ENCODE data around the gene USP4. TPM values are rescaled to one million over a fixed set of nuclear protein-coding genes. Genes with fewer than 3 reads are reported as not detected.

Gene USP4
- total RNA-seq, 2 experiments from 2014 or later: 89.6 to 90.0 TPM

- DNase-seq (no peak), ATAC-seq (ENCODE audit: low read depth) (no peak)
- Mint-ChIP-seq H3K27me3 (no peaks in the 10 kb centered on the region), H3K4me3 (no peak overlapping the region), H3K4me1 (no peaks in the 10 kb centered on the region), H3K36me3 (peaks cover 31% of the 10 kb centered on the region), H3K27ac (no peak overlapping the region), H3K9me3 (no peaks in the 10 kb centered on the region)
- POLR2A ChIA-PET: no interaction called here
Observed at GRCh38 chr3:49302613-49303012, 37.2 kb downstream of the USP4 start.

DNA sequence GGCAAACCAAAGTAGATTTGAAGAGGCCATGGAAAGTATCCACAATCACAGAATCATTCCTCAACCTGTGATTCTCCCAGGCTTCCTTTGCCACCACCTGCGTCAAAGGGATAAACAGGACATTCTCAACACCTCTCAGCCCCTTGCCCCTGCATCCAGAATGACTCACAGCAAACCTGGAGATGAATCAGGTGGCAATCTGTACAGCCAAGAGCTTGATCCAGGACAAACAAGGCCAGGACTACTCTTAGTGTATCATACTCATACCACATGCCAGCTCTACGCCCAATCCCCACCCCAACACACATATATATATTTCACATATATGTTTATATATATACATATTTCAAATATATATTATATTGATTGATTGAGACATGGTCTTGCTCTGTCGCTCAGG is 39.3 kb downstream of the USP4 start:
- Mint-ChIP-seq H3K4me1 (no peaks in the 10 kb centered on the region), H3K4me3 (no peak overlapping the region), H3K27me3 (no peaks in the 10 kb centered on the region), H3K27ac (peak overlapping the region; percentile 52), H3K9me3 (no peaks in the 10 kb centered on the region), H3K36me3 (peaks cover 38% of the 10 kb centered on the region)
- ATAC-seq (ENCODE audit: low read depth) (no peak), DNase-seq (no peak)
- POLR2A ChIA-PET: no interaction called here

DNA sequence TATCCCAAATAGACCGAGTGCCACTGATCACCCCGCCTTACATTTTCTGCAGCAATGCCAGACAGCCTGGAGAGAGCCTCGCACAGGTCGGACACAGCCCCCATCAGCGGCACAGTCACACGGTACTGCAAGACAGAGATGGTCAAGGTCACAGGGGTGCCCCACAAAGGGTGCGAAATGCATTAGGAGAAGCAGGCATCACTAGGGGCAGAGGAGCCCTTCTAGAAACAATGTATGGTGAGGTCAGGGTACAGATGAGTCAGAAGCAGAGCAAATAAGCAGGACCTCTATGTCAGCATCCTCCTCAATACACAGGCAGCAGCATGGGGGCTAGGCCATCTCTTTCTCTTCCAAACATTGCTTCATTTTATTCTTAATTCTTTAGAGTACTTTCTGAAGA is 41.3 kb downstream of the USP4 start:
- Mint-ChIP-seq H3K9me3 (no peaks in the 10 kb centered on the region), H3K4me3 (no peak overlapping the region), H3K27me3 (no peaks in the 10 kb centered on the region), H3K27ac (no peak overlapping the region), H3K4me1 (no peaks in the 10 kb centered on the region), H3K36me3 (peaks cover 43% of the 10 kb centered on the region)
- POLR2A ChIA-PET: interaction anchor here (0.7 kb wide), 1 partner anchor 111 kb away, joined by 3 read pairs; no protein-coding TSS in a partner anchor
- ATAC-seq (ENCODE audit: low read depth): no peak
- no peak for DNase-seq

GRCh38 chr3:49296781-49297411 is 43.0 kb downstream of the USP4 start:
- no peaks in the 10 kb centered on the region for H3K27me3 Mint-ChIP-seq
- POLR2A ChIA-PET: no interaction called here
- H3K4me3 Mint-ChIP-seq: no peak overlapping the region
- DNase-seq (no peak), ATAC-seq (ENCODE audit: low read depth) (no peak)
- H3K27ac Mint-ChIP-seq: no peak overlapping the region
- no peaks in the 10 kb centered on the region for H3K4me1 Mint-ChIP-seq
- peaks cover 45% of the 10 kb centered on the region for H3K36me3 Mint-ChIP-seq
- H3K9me3 Mint-ChIP-seq: no peaks in the 10 kb centered on the region

DNA sequence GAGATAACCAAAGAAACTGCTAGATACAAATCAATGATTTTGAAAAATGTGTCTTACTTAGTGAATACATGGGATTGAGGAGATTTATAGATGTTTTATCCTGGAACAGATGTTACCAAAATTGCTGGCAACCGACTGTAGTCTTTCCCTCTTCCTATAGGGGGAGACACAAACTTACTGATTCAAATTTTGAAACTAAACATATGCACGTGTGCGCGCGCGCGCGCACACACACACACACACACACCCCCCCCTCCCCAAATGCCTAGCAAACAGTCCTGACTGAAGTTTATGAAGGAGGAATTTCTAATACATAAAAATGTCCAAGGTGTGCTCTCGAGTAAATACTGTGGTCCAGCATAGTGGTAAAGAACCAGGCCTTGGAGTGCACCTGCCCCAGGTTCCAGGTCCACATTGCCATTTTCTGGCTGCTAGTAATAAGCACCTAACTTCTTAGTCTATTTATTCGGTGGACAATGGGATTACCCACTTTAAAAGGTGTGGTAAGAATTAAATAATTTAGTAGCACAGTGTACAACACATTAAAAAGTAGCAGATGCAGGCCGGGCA is 44.3 kb downstream of the USP4 start:
- no peaks in the 10 kb centered on the region for H3K4me1 Mint-ChIP-seq
- no peak overlapping the region for H3K27ac Mint-ChIP-seq
- DNase-seq (no peak), ATAC-seq (ENCODE audit: low read depth) (no peak)
- no peaks in the 10 kb centered on the region for H3K27me3 Mint-ChIP-seq
- H3K36me3 Mint-ChIP-seq: peaks cover 44% of the 10 kb centered on the region
- H3K4me3 Mint-ChIP-seq: no peak overlapping the region
- POLR2A ChIA-PET: interaction anchor here (0.6 kb wide), 1 partner anchor 288 kb away, joined by 4 read pairs; no protein-coding TSS in a partner anchor
- no peaks in the 10 kb centered on the region for H3K9me3 Mint-ChIP-seq

DNA sequence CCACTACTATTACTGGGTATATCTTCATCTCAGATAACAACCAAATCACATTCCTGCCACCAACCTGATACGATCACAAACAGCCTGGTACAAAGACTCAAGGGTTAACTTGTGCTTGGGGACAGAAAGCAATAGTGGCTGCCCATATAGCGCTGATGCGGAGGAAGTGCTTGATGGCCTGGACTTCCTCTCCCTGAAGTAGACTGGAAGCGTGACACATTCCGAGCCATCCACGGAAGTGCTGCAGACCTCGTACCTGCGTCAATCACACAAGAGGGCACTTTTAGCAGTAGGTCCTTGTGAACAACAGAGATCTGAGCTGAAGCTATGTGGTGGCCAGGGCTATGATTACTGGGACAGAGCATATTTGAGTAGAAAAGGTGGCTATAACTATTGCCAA is 45.5 kb downstream of the USP4 start:
- ATAC-seq (ENCODE audit: low read depth) (no peak), DNase-seq (no peak)
- Mint-ChIP-seq H3K9me3 (no peaks in the 10 kb centered on the region), H3K27ac (no peak overlapping the region), H3K4me1 (no peaks in the 10 kb centered on the region), H3K4me3 (no peak overlapping the region), H3K36me3 (peaks cover 41% of the 10 kb centered on the region), H3K27me3 (no peaks in the 10 kb centered on the region)
- POLR2A ChIA-PET: interaction anchor here (0.7 to 0.8 kb wide), 2 partner anchors 59 to 200 kb away, joined by 3 read pairs; partner anchors contain the start of gene QRICH1

GRCh38 chr3:49283997-49284396 is 55.9 kb downstream of the USP4 start:
- POLR2A ChIA-PET: interaction anchor here (0.6 kb wide), 1 partner anchor 8 kb away, joined by 5 read pairs; no protein-coding TSS in a partner anchor
- ATAC-seq (ENCODE audit: low read depth): no peak
- H3K36me3 Mint-ChIP-seq: peaks cover 40% of the 10 kb centered on the region
- H3K9me3 Mint-ChIP-seq: no peaks in the 10 kb centered on the region
- H3K4me1 Mint-ChIP-seq: no peaks in the 10 kb centered on the region
- no peak overlapping the region for H3K4me3 Mint-ChIP-seq
- H3K27ac Mint-ChIP-seq: no peak overlapping the region
- H3K27me3 Mint-ChIP-seq: no peaks in the 10 kb centered on the region
- DNase-seq: no peak

GRCh38 chr3:49279376-49279775 is 60.5 kb downstream of the USP4 start:
- Mint-ChIP-seq H3K4me1 (peaks cover 22% of the 10 kb centered on the region), H3K36me3 (peaks cover 25% of the 10 kb centered on the region), H3K4me3 (no peak overlapping the region), H3K27me3 (no peaks in the 10 kb centered on the region), H3K27ac (no peak overlapping the region), H3K9me3 (no peaks in the 10 kb centered on the region)
- DNase-seq (no peak), ATAC-seq (ENCODE audit: low read depth) (no peak)
- POLR2A ChIA-PET: no interaction called here

DNA sequence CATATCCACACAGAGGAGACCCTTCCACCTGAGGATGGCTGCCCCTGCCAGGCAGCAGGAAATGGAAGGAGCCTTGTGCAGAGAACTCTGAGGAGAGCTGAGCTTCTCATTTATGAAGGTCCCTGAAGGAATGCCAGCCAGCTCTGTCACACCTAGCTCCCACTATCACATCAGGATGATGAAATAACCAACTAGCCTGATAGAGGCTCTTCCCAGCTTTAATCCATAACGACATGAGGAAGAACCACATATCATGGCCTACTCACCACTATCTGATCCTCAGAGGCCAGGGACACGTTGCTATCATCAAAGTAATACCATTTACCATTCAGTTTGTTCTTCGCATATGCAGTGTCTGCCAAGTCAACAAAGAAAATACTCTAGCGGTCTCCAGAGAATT is 61.3 kb downstream of the USP4 start:
- H3K9me3 Mint-ChIP-seq: no peaks in the 10 kb centered on the region
- ATAC-seq (ENCODE audit: low read depth) (no peak), DNase-seq (no peak)
- peaks cover 17% of the 10 kb centered on the region for H3K36me3 Mint-ChIP-seq
- peak overlapping the region; percentile 21 for H3K27ac Mint-ChIP-seq
- no peak overlapping the region for H3K4me3 Mint-ChIP-seq
- no peaks in the 10 kb centered on the region for H3K27me3 Mint-ChIP-seq
- POLR2A ChIA-PET: interaction anchor here (0.6 kb wide), 2 partner anchors 68 to 133 kb away, joined by 3 read pairs; no protein-coding TSS in a partner anchor
- H3K4me1 Mint-ChIP-seq: peaks cover 24% of the 10 kb centered on the region

- no peak for ATAC-seq (ENCODE audit: low read depth)
- peak overlapping the region; percentile 87 for H3K27ac Mint-ChIP-seq
- no peak for DNase-seq
- peaks cover 11% of the 10 kb centered on the region for H3K36me3 Mint-ChIP-seq
- H3K27me3 Mint-ChIP-seq: no peaks in the 10 kb centered on the region
- H3K9me3 Mint-ChIP-seq: no peaks in the 10 kb centered on the region
- peak overlapping the region; percentile 83 for H3K4me3 Mint-ChIP-seq
- POLR2A ChIA-PET: interaction anchor here (0.7 kb wide), 1 partner anchor 63 kb away, joined by 3 read pairs; no protein-coding TSS in a partner anchor
- H3K4me1 Mint-ChIP-seq: peaks cover 24% of the 10 kb centered on the region
Observed at GRCh38 chr3:49277383-49277775, 62.5 kb downstream of the USP4 start.

DNA sequence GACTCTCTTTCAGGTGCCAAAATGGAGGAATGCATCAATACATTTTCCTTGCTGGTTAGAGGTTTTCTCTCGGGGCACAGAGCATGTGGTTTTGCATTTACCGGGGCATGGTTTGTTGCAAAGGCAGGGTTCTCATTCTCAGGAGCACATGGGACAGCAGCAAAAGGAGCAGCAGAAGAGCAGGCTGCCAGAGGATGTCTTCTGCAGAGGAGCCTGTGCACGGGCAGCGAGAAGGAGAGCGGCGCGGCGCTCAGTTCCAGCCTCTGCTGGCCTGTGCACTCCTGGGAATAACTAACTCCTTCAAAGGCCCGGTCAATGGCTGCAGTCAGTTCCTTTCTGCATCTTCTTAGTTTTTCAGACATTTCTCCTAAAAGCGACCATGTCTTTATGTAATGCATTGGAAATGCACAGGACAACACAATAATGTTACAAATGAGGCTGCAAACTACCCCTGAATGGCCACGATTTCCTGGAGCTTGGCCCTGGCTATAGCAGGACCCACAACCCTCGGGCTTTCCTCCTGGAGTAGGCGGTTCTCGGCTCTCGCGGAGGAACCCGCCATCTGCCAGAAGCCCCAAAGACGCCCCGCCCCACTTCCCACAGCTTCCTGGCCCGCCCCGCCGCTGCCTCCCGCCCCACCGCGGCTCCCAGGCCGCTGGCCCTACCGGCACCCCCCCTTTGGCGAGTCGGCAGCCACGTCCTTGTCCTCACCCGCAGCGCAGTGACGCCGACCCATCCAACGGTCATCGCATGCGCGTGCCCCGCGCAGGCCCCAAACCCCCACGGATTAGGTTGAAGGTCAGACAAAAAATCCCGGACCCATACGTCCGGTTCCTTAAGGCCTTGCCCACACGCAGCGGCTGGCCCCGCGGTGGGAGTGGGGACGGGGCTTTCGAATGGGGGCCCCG is 63.1 kb downstream of the USP4 start, which contains the start of gene C3orf62:
C3orf62 (minus strand) TSS at position 758 of the 908 bp plus-strand sequence; CDS start at position 398, 360 bp downstream.
- H3K36me3 Mint-ChIP-seq: peaks cover 11% of the 10 kb centered on the region
- POLR2A ChIA-PET: interaction anchor here (0.7 kb wide), 1 partner anchor 64 kb away, joined by 3 read pairs; no protein-coding TSS in a partner anchor
- H3K9me3 Mint-ChIP-seq: no peaks in the 10 kb centered on the region
- DNase-seq (peak; percentile 82), ATAC-seq (ENCODE audit: low read depth) (peak; percentile 89)
- H3K4me3 Mint-ChIP-seq: peak within 1 kb of the TSS; percentile 83
- peak within 1 kb of the TSS; percentile 87 for H3K27ac Mint-ChIP-seq
- no peaks in the 10 kb centered on the region for H3K27me3 Mint-ChIP-seq
- peaks cover 24% of the 10 kb centered on the region for H3K4me1 Mint-ChIP-seq

DNA sequence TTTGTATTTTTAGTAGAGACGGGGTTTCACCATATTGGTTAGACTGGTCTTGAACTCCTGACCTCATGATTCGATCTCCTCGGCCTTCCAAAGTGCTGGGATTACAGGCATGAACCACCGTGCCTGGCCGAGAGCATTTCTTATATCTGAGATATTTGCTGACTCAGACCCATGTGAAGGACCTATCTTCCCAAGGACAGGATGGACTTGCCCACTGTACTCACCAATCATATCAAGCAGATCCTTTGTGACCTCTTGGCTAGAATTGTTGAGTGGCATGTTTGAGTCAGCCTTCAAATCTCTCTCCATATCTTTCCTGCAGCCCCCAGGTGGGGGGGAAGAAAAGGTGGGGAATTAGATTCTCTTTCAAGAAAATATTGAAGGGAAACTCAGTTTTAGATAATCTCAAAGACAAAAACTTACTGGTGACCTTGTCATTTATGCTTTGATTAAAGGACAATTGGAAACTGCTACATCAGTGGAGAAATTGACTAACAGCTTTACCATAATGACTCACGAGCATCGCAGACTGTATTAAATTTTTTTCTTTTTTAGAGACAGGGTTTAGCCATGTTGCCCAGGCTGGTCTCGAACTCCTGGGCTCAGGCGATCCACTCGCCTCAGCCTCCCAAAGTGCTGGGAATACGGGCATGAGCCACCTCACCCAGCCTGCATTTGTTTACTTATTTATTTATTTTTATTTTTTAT is 65.9 kb downstream of the USP4 start:
- peaks cover 9% of the 10 kb centered on the region for H3K36me3 Mint-ChIP-seq
- ATAC-seq (ENCODE audit: low read depth) (no peak), DNase-seq (no peak)
- peaks cover 24% of the 10 kb centered on the region for H3K4me1 Mint-ChIP-seq
- POLR2A ChIA-PET: no interaction called here
- H3K27ac Mint-ChIP-seq: no peak overlapping the region
- H3K4me3 Mint-ChIP-seq: no peak overlapping the region
- H3K9me3 Mint-ChIP-seq: no peaks in the 10 kb centered on the region
- H3K27me3 Mint-ChIP-seq: no peaks in the 10 kb centered on the region

GRCh38 chr3:49271047-49271446 is 68.8 kb downstream of the USP4 start:
- Mint-ChIP-seq H3K27me3 (no peaks in the 10 kb centered on the region), H3K4me1 (peaks cover 6% of the 10 kb centered on the region), H3K36me3 (peaks cover 11% of the 10 kb centered on the region), H3K27ac (no peak overlapping the region), H3K9me3 (no peaks in the 10 kb centered on the region), H3K4me3 (no peak overlapping the region)
- POLR2A ChIA-PET: no interaction called here
- DNase-seq (no peak), ATAC-seq (ENCODE audit: low read depth) (no peak)
